Erythroblast (primary cell): ENCODE data around the gene FRMD5.

ENCODE experiments used
- GATA1 ChIP-seq: IDR thresholded peaks from 2 replicates; pipeline ENCODE4 v1.6.1; 2011; ENCODE audit warnings: low read depth, mild to moderate bottlenecking, control low read depth, low read length, moderate library complexity
- POLR2A ChIP-seq: IDR thresholded peaks from 2 replicates; pipeline ENCODE4 v1.6.1; 2011; ENCODE audit warnings: mild to moderate bottlenecking, low read length

- TF ChIP-seq POLR2A (no peak), GATA1 (no peak)
These were observed 161.2 kb downstream of the FRMD5 start for GRCh38 chr15:44033894-44034293.
